Pericardium fibroblast (primary cell): Measurements from ENCODE around the gene NT5E. TPM values are rescaled to one million over a fixed set of nuclear protein-coding genes. Genes with fewer than 3 reads are reported as not detected.

Experiments
- total RNA-seq: library from RNA; depleted of rRNA; stranded (reverse); fragments of >200 nt; gene quantifications from 2 replicates; pipeline ENCODE4 v1.2.3, GENCODE V29; 2015

Gene NT5E
- total RNA-seq, result 40.6 and 65.3 TPM in 2 replicates

DNA sequence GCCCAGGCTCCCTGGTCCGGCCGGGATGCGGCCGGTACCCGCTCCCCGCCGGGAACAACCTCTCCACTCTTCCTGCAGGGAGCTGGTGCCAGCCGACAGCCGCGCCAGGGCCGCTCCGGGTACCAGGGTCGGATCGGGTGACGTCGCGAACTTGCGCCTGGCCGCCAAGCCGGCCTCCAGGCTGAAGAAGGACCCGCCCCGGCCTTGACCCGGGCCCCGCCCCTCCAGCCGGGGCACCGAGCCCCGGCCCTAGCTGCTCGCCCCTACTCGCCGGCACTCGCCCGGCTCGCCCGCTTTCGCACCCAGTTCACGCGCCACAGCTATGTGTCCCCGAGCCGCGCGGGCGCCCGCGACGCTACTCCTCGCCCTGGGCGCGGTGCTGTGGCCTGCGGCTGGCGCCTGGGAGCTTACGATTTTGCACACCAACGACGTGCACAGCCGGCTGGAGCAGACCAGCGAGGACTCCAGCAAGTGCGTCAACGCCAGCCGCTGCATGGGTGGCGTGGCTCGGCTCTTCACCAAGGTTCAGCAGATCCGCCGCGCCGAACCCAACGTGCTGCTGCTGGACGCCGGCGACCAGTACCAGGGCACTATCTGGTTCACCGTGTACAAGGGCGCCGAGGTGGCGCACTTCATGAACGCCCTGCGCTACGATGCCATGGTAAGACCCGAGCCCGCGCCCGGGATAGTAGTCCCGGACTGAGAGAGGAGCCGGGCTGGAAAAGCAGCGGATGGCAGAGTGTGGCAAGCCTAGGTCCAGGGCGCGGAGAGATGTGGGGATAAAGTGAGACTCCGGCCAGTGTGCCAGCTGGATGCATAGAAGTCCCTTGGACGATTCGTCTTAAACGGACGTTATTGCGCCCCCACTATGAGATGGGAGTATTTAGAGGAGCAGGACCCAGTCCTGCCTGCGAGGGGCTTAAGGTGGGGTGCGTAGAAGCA is at the start of gene NT5E:
Gene NT5E, plus strand, starts transcription at position 266 of the 942 bp plus-strand sequence. Its CDS starts 57 bp downstream, at position 323.

Other genes with a start within 250 kb of the NT5E start
- 52.5 and 64.8 TPM in 2 replicates for gene SNX14, start 143.8 kb downstream of the NT5E start, total RNA-seq
- 39.7 and 41.2 TPM in 2 replicates for gene SYNCRIP, start 192.8 kb downstream of the NT5E start, total RNA-seq